Measurements from ENCODE around the gene WWOX. TPM values are rescaled to one million over a fixed set of nuclear protein-coding genes. Genes with fewer than 3 reads are reported as not detected.

WWOX gene
- total RNA-seq, 1 experiment from 2014 or later = 15.6 TPM

- Mint-ChIP-seq H3K4me1 (peaks cover 47 to 49% of the 10 kb centered on the region in 2 experiments), H3K4me3 (no peak overlapping the region), H3K9me3 (peaks cover 11 to 12% of the 10 kb centered on the region in 2 experiments), H3K27ac (peak overlapping the region in 2 of 3 experiments; percentile 22 to 53; a peak in 2 of 7 replicates), H3K27me3 (ENCODE audit: low read depth) (no peaks in the 10 kb centered on the region), H3K36me3 (ENCODE audit: insufficient read depth in 1 of 3, low read depth in 3 of 3) (peaks cover 8 to 13% (median 12%) of the 10 kb centered on the region in 3 experiments)
- Histone ChIP-seq H3K18ac (ENCODE audit: insufficient read length, low read depth, low read length) (no peak overlapping the region), H4K20me1 (ENCODE audit: control insufficient read depth, insufficient read depth, insufficient read length) (no peaks in the 10 kb centered on the region), H3K79me1 (ENCODE audit: insufficient read depth, low read depth, low read length, poor library complexity, severe bottlenecking) (no peaks in the 10 kb centered on the region), H3K56ac (ENCODE audit: insufficient read length, low read depth, low read length) (no peak overlapping the region), H3K23ac (ENCODE audit: insufficient read length, low read depth, low read length) (no peak overlapping the region), H3K4ac (ENCODE audit: low read depth, low read length) (no peak overlapping the region), H3K27ac (ENCODE audit: insufficient read length, low read depth, low read length) (no peak overlapping the region), H3K23me2 (ENCODE audit: insufficient read length, low read depth, low read length, poor library complexity, severe bottlenecking) (no peaks in the 10 kb centered on the region), H2AFZ (ENCODE audit: low read length) (no peak overlapping the region), H3K27me3 (ENCODE audit: insufficient read depth, low read length) (no peaks in the 10 kb centered on the region), H3K79me2 (ENCODE audit: insufficient read depth, low read length) (no peaks in the 10 kb centered on the region), H3K14ac (ENCODE audit: insufficient read depth, low read length) (no peak overlapping the region), H3K9ac (ENCODE audit: extremely low read depth, insufficient read length, low read length) (no peak overlapping the region), H2BK120ac (ENCODE audit: low read depth, low read length, poor library complexity, severe bottlenecking) (no peak overlapping the region), H3K4me2 (ENCODE audit: insufficient read depth, insufficient read length, low read length) (no peak overlapping the region), H4K8ac (replicated peaks; ENCODE audit: insufficient read length, low read depth, low read length) (no peak overlapping the region), H3K4me1 (ENCODE audit: insufficient read depth, low read length) (peaks cover 18% of the 10 kb centered on the region; the same call in 1 of the 2 replicates), H2BK20ac (ENCODE audit: low read depth, low read length, poor library complexity, severe bottlenecking) (no peak overlapping the region), H3K9me3 (ENCODE audit: control insufficient read depth, low read depth, low read length) (no peaks in the 10 kb centered on the region), H2AK5ac (ENCODE audit: insufficient read length, low read length) (no peak overlapping the region), H2BK15ac (ENCODE audit: low read depth, low read length) (no peak overlapping the region), H4K91ac (ENCODE audit: insufficient read length, low read depth, low read length) (no peak overlapping the region), H2BK12ac (ENCODE audit: insufficient read length, low read depth, low read length) (no peak overlapping the region), H2BK5ac (ENCODE audit: insufficient read length, low read length) (no peak overlapping the region), H4K5ac (ENCODE audit: insufficient read length, low read depth, low read length) (no peak overlapping the region), H3T11ph (ENCODE audit: low read length) (no peak overlapping the region)
- no CpG with 5 or more reads among the region's 2 CpGs for WGBS (ENCODE audit: extremely low coverage, insufficient read length, low lambda C conversion rate)
- TF ChIP-seq, protein P1, sequence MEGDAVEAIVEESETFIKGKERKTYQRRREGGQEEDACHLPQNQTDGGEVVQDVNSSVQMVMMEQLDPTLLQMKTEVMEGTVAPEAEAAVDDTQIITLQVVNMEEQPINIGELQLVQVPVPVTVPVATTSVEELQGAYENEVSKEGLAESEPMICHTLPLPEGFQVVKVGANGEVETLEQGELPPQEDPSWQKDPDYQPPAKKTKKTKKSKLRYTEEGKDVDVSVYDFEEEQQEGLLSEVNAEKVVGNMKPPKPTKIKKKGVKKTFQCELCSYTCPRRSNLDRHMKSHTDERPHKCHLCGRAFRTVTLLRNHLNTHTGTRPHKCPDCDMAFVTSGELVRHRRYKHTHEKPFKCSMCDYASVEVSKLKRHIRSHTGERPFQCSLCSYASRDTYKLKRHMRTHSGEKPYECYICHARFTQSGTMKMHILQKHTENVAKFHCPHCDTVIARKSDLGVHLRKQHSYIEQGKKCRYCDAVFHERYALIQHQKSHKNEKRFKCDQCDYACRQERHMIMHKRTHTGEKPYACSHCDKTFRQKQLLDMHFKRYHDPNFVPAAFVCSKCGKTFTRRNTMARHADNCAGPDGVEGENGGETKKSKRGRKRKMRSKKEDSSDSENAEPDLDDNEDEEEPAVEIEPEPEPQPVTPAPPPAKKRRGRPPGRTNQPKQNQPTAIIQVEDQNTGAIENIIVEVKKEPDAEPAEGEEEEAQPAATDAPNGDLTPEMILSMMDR (conservative IDR thresholded peaks at IDR 0.05) = no peak
- DNase-seq = no peak
Observed at GRCh38 chr16:79168321-79168720, 1068.9 kb downstream of the WWOX start.
